ENCODE measurements around the gene NAP1L1.

The NAP1L1 gene

GRCh38 chr12:76084863-76085519 lies 506 bp upstream of the NAP1L1 start:
- peak overlapping the region; percentile 92 for H3K4me3 ChIP-seq (ENCODE audit: low read depth, low read length, poor library complexity, severe bottlenecking)
- H2AFZ ChIP-seq (ENCODE audit: low read length): peak overlapping the region; percentile 82; the same call in 1 of the 2 replicates
- peak overlapping the region; percentile 91 for H3K4me2 ChIP-seq (ENCODE audit: low read length)
- no peaks in the 10 kb centered on the region for H3K27me3 ChIP-seq (ENCODE audit: insufficient read depth, low read length)
- H3K79me2 ChIP-seq (ENCODE audit: insufficient read depth, low read length): peaks cover 39% of the 10 kb centered on the region
- peaks cover 34% of the 10 kb centered on the region for H3K36me3 ChIP-seq (ENCODE audit: insufficient read depth, low read length)
- H3K9me3 ChIP-seq (ENCODE audit: low read length): no peaks in the 10 kb centered on the region
- H3F3A ChIP-seq (ENCODE audit: insufficient read depth, low read length): no peaks in the 10 kb centered on the region
- no peaks in the 10 kb centered on the region for H4K20me1 ChIP-seq (ENCODE audit: insufficient read depth, low read length)
- H3K9ac ChIP-seq (ENCODE audit: low read length): peak overlapping the region; percentile 57
- TF ChIP-seq EZH2 (IDR thresholded peaks at IDR 0.05; ENCODE audit: borderline replicate concordance, low read length): no peak
- peak; percentile 66 for TF ChIP-seq CTCF (IDR thresholded peaks at IDR 0.05; ENCODE audit: low read length)
- peaks cover 39% of the 10 kb centered on the region for H3K4me1 ChIP-seq (ENCODE audit: insufficient read depth, low read length, severe bottlenecking)
- peak overlapping the region; percentile 79 for H3K27ac ChIP-seq (ENCODE audit: low read depth, low read length, poor library complexity, severe bottlenecking)
- no peaks in the 10 kb centered on the region for H3K9me2 ChIP-seq (ENCODE audit: low read depth, low read length)

- Histone ChIP-seq H2AFZ (ENCODE audit: low read length) (no peak overlapping the region), H4K20me1 (ENCODE audit: insufficient read depth, low read length) (no peaks in the 10 kb centered on the region), H3K27ac (ENCODE audit: low read depth, low read length, poor library complexity, severe bottlenecking) (peak overlapping the region; percentile 42)
Measured at GRCh38 chr12:76083246-76083903, 1.1 kb downstream of the NAP1L1 start.

GRCh38 chr12:76081909-76082308 lies 2.6 kb downstream of the NAP1L1 start:
- peak overlapping the region; percentile 97 for H3K9ac ChIP-seq (ENCODE audit: low read length)
- H3K27me3 ChIP-seq (ENCODE audit: insufficient read depth, low read length): no peaks in the 10 kb centered on the region
- H3K27ac ChIP-seq (ENCODE audit: low read depth, low read length, poor library complexity, severe bottlenecking): no peak overlapping the region
- TF ChIP-seq CTCF (IDR thresholded peaks at IDR 0.05; ENCODE audit: low read length) (no peak), EZH2 (IDR thresholded peaks at IDR 0.05; ENCODE audit: borderline replicate concordance, low read length) (no peak)
- H3K4me1 ChIP-seq (ENCODE audit: insufficient read depth, low read length, severe bottlenecking): peaks cover 48% of the 10 kb centered on the region
- peaks cover 59% of the 10 kb centered on the region for H3K36me3 ChIP-seq (ENCODE audit: insufficient read depth, low read length)
- H3K9me3 ChIP-seq (ENCODE audit: low read length): no peaks in the 10 kb centered on the region
- no peaks in the 10 kb centered on the region for H3K9me2 ChIP-seq (ENCODE audit: low read depth, low read length)
- H2AFZ ChIP-seq (ENCODE audit: low read length): no peak overlapping the region
- peaks cover 70% of the 10 kb centered on the region for H3K79me2 ChIP-seq (ENCODE audit: insufficient read depth, low read length)
- peak overlapping the region; percentile 92 for H3K4me3 ChIP-seq (ENCODE audit: low read depth, low read length, poor library complexity, severe bottlenecking)
- H4K20me1 ChIP-seq (ENCODE audit: insufficient read depth, low read length): 0 out of 2 replicates have a peak, but pooled peaks cover under 1% of the 10 kb centered on the region
- peak overlapping the region; percentile 90 for H3K4me2 ChIP-seq (ENCODE audit: low read length)
- no peaks in the 10 kb centered on the region for H3F3A ChIP-seq (ENCODE audit: insufficient read depth, low read length)

More at GRCh38 chr12:76083246-76083903, 1.1 kb downstream of the NAP1L1 start:
- H3K9me3 ChIP-seq (ENCODE audit: low read length): no peaks in the 10 kb centered on the region
- TF ChIP-seq CTCF (IDR thresholded peaks at IDR 0.05; ENCODE audit: low read length): no peak
- TF ChIP-seq EZH2 (IDR thresholded peaks at IDR 0.05; ENCODE audit: borderline replicate concordance, low read length): no peak
- no peaks in the 10 kb centered on the region for H3K27me3 ChIP-seq (ENCODE audit: insufficient read depth, low read length)
- H3K4me2 ChIP-seq (ENCODE audit: low read length): peak overlapping the region; percentile 90
- H3K79me2 ChIP-seq (ENCODE audit: insufficient read depth, low read length): peaks cover 55% of the 10 kb centered on the region
- peaks cover 50% of the 10 kb centered on the region for H3K36me3 ChIP-seq (ENCODE audit: insufficient read depth, low read length)
- H3K9ac ChIP-seq (ENCODE audit: low read length): peak overlapping the region; percentile 97
- H3K4me1 ChIP-seq (ENCODE audit: insufficient read depth, low read length, severe bottlenecking): peaks cover 47% of the 10 kb centered on the region
- H3K9me2 ChIP-seq (ENCODE audit: low read depth, low read length): no peaks in the 10 kb centered on the region
- H3K4me3 ChIP-seq (ENCODE audit: low read depth, low read length, poor library complexity, severe bottlenecking): peak overlapping the region; percentile 92
- H3F3A ChIP-seq (ENCODE audit: insufficient read depth, low read length): no peaks in the 10 kb centered on the region

Data from OCI-LY1 (cell line).